ENCODE results near the gene DOCK2.

GRCh38 chr5:169667896-169668674 is 31.0 kb downstream of the DOCK2 start:
- no peak for TF ChIP-seq CTCF (conservative IDR thresholded peaks at IDR 0.05; ENCODE audit: low read depth, low read length)
- no peak for TF ChIP-seq EZH2 (IDR thresholded peaks at IDR 0.05; ENCODE audit: borderline replicate concordance, low read depth, low read length, poor library complexity, severe bottlenecking)

Data from A673 (cell line).